Caco-2 (cell line): ENCODE results near the gene LEFTY2. TPM values are rescaled to one million over a fixed set of nuclear protein-coding genes. Genes with fewer than 3 reads are reported as not detected.

Experiments
- BruUV-seq: library from RNA; stranded (reverse); fragments of 400-500 nt; replicated peaks from 2 replicates; lab custom pipeline; 2021; lab: Mats Ljungman, UMichigan
- CTCF ChIA-PET: fragments of 300-600 bp; sonication (Branson Sonifier 250); formaldehyde crosslinking; loops from one replicate; lab custom pipeline; 2022; ENCODE audit warnings: antibody characterized with exemption; lab: Charles Lee
- POLR2A ChIA-PET: fragments of 300-600 bp; sonication (Branson Sonifier 250); formaldehyde crosslinking; loops from one replicate; lab custom pipeline; 2022; ENCODE audit warnings: antibody characterized with exemption; lab: Charles Lee
- DNase-seq, 2 experiments: peaks; one replicate each; pipeline versions ENCODE4 v3.0.0 to v3.0.0-alpha.2; 2020 to 2022
- H3K27me3 ChIP-seq: replicated peaks from 2 replicates; pipeline ENCODE4 v1.6.0; 2011; ENCODE audit warnings: low read length; ENCODE audit not compliant: control insufficient read depth, insufficient read depth
- H3K36me3 ChIP-seq: 2 replicates; pipeline ENCODE4 v1.5.1; 2011; ENCODE audit warnings: low read length; ENCODE audit not compliant: control insufficient read depth, insufficient read depth
- H3K4me1 ChIP-seq: fragments of 250-450 bp; sonication (Bioruptor Pico); 2 replicates; pipeline ENCODE4 v1.5.1; 2020; ENCODE audit warnings: mild to moderate bottlenecking
- H3K4me3 ChIP-seq: 2 replicates; pipeline ENCODE4 v1.5.1; 2011; ENCODE audit warnings: low read depth, mild to moderate bottlenecking, control low read depth, low read length
- H3K9me3 ChIP-seq: fragments of 250-450 bp; sonication (Bioruptor Pico); 2 replicates; pipeline ENCODE4 v1.5.1; 2020; ENCODE audit warnings: mild to moderate bottlenecking, moderate library complexity
- H3K27ac Mint-ChIP-seq: one replicate; pipeline ENCODE4 v1.8.0; 2022; ENCODE audit warnings: mixed read lengths; ENCODE audit not compliant: unreplicated experiment
- H3K27me3 Mint-ChIP-seq: one replicate; pipeline ENCODE4 v1.8.0; 2022; ENCODE audit warnings: mixed read lengths; ENCODE audit not compliant: insufficient read depth, unreplicated experiment
- H3K36me3 Mint-ChIP-seq: one replicate; pipeline ENCODE4 v1.8.0; 2022; ENCODE audit warnings: mild to moderate bottlenecking, mixed read lengths; ENCODE audit not compliant: insufficient read depth, unreplicated experiment
- H3K4me1 Mint-ChIP-seq: one replicate; pipeline ENCODE4 v1.8.0; 2022; ENCODE audit warnings: low read depth, mixed read lengths; ENCODE audit not compliant: unreplicated experiment
- H3K4me3 Mint-ChIP-seq: one replicate; pipeline ENCODE4 v1.8.0; 2022; ENCODE audit warnings: mild to moderate bottlenecking, moderate library complexity, mixed read lengths; ENCODE audit not compliant: unreplicated experiment
- H3K9me3 Mint-ChIP-seq: one replicate; pipeline ENCODE4 v1.8.0; 2022; ENCODE audit warnings: mixed read lengths; ENCODE audit not compliant: unreplicated experiment
- intact Hi-C: fragments of 100-400 bp; cut with micrococcal nuclease; formaldehyde crosslinking; loops from one replicate; pipeline ENCODE4 v1.10.0; 2022; ENCODE audit not compliant: unreplicated experiment
- total RNA-seq: library from RNA; stranded (reverse); gene quantifications from 2 replicates; pipeline ENCODE4 v1.2.3, GENCODE V29; 2022
- TF ChIP-seq, protein P1 (sequence below), 2 experiments: fragments of 200-600 bp in 1 of 2; IDR thresholded peaks; 1 replicate in 1 of 2; 2 replicates in 1 of 2; pipeline versions ENCODE4 v1.5.1 to v1.8.0; 2011 to 2022; ENCODE audit warnings: antibody characterized with exemption in 1 of 2, control low read depth in 1 of 2, inconsistent platforms in 1 of 2, low read depth in 1 of 2, low read length in 1 of 2, mild to moderate bottlenecking in 1 of 2, moderate library complexity in 1 of 2; ENCODE audit not compliant: insufficient read depth in 1 of 2, severe bottlenecking in 1 of 2, unreplicated experiment in 1 of 2

LEFTY2 gene
- total RNA-seq, 1 experiment from 2014 or later: not detected

DNA sequence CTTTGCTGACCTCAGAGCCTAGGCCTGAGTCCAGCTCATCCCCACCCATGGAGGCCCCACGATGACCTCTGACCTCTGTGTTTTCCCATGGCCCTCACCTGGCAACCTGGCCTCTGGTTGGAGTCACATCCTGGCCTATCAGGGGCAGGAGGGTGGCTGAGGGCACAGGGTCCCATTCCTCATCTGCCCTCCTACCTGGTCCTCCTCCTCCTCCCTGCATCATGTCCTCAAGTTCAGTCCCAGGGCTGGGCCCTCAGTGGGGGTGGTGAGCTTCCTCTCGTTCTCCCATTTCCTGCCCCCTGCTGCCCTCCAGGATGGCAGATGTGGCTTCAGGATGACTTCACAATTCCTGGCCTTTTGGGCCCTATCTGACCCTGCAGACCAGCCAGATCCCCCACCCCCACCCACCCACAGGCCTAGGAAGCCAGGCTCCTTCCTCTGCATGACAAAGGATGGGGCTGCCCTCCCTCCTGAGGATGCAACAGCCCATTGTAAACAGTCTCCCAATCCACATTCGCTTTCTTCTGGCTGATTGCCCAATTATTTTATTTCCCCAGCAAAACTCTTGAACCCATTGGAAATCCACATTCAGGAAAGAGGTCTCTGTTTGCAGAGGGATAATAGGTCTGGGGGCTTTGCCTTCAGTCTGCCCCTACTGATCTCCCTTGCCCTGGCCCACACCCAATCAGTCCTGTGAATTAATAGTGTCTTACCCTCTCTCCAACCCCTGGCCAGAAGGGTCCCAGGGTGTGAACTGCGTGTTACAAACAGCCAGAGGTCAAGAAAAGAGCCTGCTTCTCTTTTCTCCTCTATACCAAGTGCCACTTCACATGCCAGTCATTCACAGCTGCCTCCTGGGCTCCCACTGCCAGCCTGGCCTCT is 41.7 kb downstream of the LEFTY2 start:
- Mint-ChIP-seq H3K27me3 (no peaks in the 10 kb centered on the region), H3K9me3 (no peaks in the 10 kb centered on the region), H3K4me3 (no peak overlapping the region), H3K36me3 (no peaks in the 10 kb centered on the region), H3K27ac (no peak overlapping the region), H3K4me1 (peaks cover 17% of the 10 kb centered on the region)
- DNase-seq: no peak
- intact Hi-C loops: no loop called here
- no peaks in the 10 kb centered on the region for H3K27me3 ChIP-seq
- no TSS peak for BruUV-seq
- no peak overlapping the region for H3K4me3 ChIP-seq
- H3K9me3 ChIP-seq: no peaks in the 10 kb centered on the region
- peaks cover 10% of the 10 kb centered on the region; the same call in 1 of the 2 replicates for H3K4me1 ChIP-seq
- ChIA-PET POLR2A (no interaction called here), CTCF (no interaction called here)
- H3K36me3 ChIP-seq: no peaks in the 10 kb centered on the region
- TF ChIP-seq, protein P1, sequence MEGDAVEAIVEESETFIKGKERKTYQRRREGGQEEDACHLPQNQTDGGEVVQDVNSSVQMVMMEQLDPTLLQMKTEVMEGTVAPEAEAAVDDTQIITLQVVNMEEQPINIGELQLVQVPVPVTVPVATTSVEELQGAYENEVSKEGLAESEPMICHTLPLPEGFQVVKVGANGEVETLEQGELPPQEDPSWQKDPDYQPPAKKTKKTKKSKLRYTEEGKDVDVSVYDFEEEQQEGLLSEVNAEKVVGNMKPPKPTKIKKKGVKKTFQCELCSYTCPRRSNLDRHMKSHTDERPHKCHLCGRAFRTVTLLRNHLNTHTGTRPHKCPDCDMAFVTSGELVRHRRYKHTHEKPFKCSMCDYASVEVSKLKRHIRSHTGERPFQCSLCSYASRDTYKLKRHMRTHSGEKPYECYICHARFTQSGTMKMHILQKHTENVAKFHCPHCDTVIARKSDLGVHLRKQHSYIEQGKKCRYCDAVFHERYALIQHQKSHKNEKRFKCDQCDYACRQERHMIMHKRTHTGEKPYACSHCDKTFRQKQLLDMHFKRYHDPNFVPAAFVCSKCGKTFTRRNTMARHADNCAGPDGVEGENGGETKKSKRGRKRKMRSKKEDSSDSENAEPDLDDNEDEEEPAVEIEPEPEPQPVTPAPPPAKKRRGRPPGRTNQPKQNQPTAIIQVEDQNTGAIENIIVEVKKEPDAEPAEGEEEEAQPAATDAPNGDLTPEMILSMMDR (IDR thresholded peaks at IDR 0.05; ENCODE audit: insufficient read depth in 1 of 2, low read depth in 1 of 2, low read length in 1 of 2, severe bottlenecking in 1 of 2, unreplicated experiment in 1 of 2): no peak

DNA sequence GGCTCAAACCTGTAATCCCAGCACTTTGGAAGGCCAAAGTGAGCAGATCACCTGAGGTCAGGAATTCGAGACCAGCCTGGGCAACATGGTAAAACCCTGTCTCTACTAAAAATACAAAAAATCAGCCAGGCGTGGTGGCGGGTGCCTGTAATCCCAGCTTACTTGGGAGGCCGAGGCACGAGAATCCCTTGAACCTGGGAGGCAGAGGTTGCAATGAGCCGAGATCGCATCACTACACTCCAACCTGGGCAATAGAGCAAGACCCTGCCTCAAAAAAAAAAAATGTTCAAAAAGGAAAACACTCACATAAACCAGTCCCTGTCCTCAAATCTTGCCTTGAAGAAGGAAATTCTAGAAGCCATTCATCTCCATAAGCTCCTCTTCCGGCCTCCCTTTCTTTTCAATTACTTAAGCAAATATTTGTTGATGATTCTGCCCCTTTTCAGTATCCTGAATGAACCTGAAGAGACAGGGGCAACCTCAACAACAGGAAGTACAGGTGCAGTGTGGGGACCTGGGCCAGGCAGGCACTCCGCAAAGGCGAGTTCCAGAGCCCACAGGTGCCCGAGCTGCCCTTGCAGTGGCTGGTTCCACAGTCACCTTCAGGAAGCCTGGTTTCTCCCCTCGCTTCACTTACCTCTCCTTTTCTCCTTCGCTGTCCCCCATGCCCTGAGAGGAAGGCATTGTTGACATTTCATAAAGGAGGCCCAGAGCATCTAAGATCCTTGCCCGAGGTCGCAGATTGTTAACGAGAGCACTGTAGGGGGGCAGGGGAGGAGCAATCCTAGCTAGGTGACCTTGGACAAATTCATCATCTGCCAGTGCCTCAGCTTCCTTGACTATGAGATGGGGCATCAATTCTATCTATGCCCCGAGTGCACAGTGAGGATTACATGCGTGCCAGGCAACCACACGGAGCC is 43.2 kb downstream of the LEFTY2 start:
- Mint-ChIP-seq H3K27ac (peak overlapping the region; percentile 41), H3K36me3 (no peaks in the 10 kb centered on the region), H3K4me1 (peaks cover 17% of the 10 kb centered on the region), H3K4me3 (no peak overlapping the region), H3K9me3 (no peaks in the 10 kb centered on the region), H3K27me3 (no peaks in the 10 kb centered on the region)
- no peak overlapping the region for H3K4me3 ChIP-seq
- no peaks in the 10 kb centered on the region for H3K36me3 ChIP-seq
- H3K9me3 ChIP-seq: no peaks in the 10 kb centered on the region
- CTCF ChIA-PET: interaction anchor here (0.6 to 0.7 kb wide), 2 partner anchors 16 to 815 kb away, joined by 3 read pairs; partner anchors contain the start of gene TMEM63A
- peaks cover 10% of the 10 kb centered on the region; the same call in 1 of the 2 replicates for H3K4me1 ChIP-seq
- POLR2A ChIA-PET: interaction anchor here (0.6 to 1.4 kb wide), 2 partner anchors 15 to 62 kb away, joined by 5 read pairs; partner anchors contain the start of gene TMEM63A
- no TSS peak for BruUV-seq
- no peaks in the 10 kb centered on the region for H3K27me3 ChIP-seq
- TF ChIP-seq, protein P1 (IDR thresholded peaks at IDR 0.05; ENCODE audit: insufficient read depth in 1 of 2, low read depth in 1 of 2, low read length in 1 of 2, severe bottlenecking in 1 of 2, unreplicated experiment in 1 of 2): no peak
- intact Hi-C loops: no loop called here
- DNase-seq: no peak
